Ectodermal cell (in vitro differentiated cells): Measurements from ENCODE around the gene CDK5RAP2.
"Not testable (repeated sequence)": the region's sequence is repeated elsewhere in the genome, so short reads cannot be mapped to it uniquely, and the experiment has no call there.

ENCODE experiments used
- H3K27ac ChIP-seq: 2 replicates; pipeline ENCODE4 v1.7.0; 2013; ENCODE audit warnings: mild to moderate bottlenecking, low read depth, low read length; ENCODE audit not compliant: insufficient read depth, poor library complexity, severe bottlenecking
- H3K27me3 ChIP-seq: 2 replicates; pipeline ENCODE4 v1.7.0; 2013; ENCODE audit warnings: mild to moderate bottlenecking, low read length; ENCODE audit not compliant: insufficient read depth, control insufficient read depth, poor library complexity, severe bottlenecking
- H3K36me3 ChIP-seq: one replicate; pipeline ENCODE4 v1.7.0; 2013; ENCODE audit warnings: low read length; ENCODE audit not compliant: control insufficient read depth, insufficient read depth
- H3K4me1 ChIP-seq: one replicate; pipeline ENCODE4 v1.7.0; 2013; ENCODE audit warnings: low read length; ENCODE audit not compliant: control insufficient read depth, insufficient read depth
- H3K4me3 ChIP-seq: 2 replicates; pipeline ENCODE4 v1.7.0; 2013; ENCODE audit warnings: low read depth, low read length, control low read depth; ENCODE audit not compliant: insufficient read depth
- H3K9me3 ChIP-seq: 2 replicates; pipeline ENCODE4 v1.7.0; 2013; ENCODE audit warnings: mild to moderate bottlenecking, low read length, moderate library complexity; ENCODE audit not compliant: control insufficient read depth
- WGBS, 2 experiments: methylation state at CpG; one replicate each; pipeline ENCODE4 v1.1.7; 2013; ENCODE audit warnings: missing lambda C conversion rate in 2 of 2; 5-methylcytosine and 5-hydroxymethylcytosine counted together

Gene CDK5RAP2

GRCh38 chr9:120532475-120532874, 47.5 kb downstream of the CDK5RAP2 start:
- no peaks in the 10 kb centered on the region for H3K27me3 ChIP-seq
- H3K4me1 ChIP-seq = peaks cover 7% of the 10 kb centered on the region
- 95% methylated on average over 6 of the region's 6 CpGs for WGBS, 2 experiments
- H3K27ac ChIP-seq = no peak overlapping the region
- no peaks in the 10 kb centered on the region for H3K9me3 ChIP-seq
- H3K36me3 ChIP-seq = peaks cover 32% of the 10 kb centered on the region
- H3K4me3 ChIP-seq = no peak overlapping the region

GRCh38 chr9:120531683-120532300, 48.2 kb downstream of the CDK5RAP2 start:
- H3K36me3 ChIP-seq = peaks cover 38% of the 10 kb centered on the region
- no peaks in the 10 kb centered on the region for H3K9me3 ChIP-seq
- WGBS, 2 experiments = 38% methylated on average over 1 of the region's 2 CpGs; no CpG with 5 or more reads in 1 of the 2 experiments
- H3K27me3 ChIP-seq = no peaks in the 10 kb centered on the region
- no peak overlapping the region for H3K27ac ChIP-seq
- H3K4me1 ChIP-seq = peaks cover 7% of the 10 kb centered on the region
- H3K4me3 ChIP-seq = no peak overlapping the region

- peaks cover 45% of the 10 kb centered on the region for H3K36me3 ChIP-seq
- H3K9me3 ChIP-seq, H3K4me3 ChIP-seq, H3K4me1 ChIP-seq, H3K27me3 ChIP-seq, H3K27ac ChIP-seq: not testable (repeated sequence)
- WGBS, 2 experiments = 88 to 96% methylated on average over 5 of the region's 6 CpGs
Observed at GRCh38 chr9:120530220-120530832, 49.6 kb downstream of the CDK5RAP2 start.

GRCh38 chr9:120528829-120529228, 51.1 kb downstream of the CDK5RAP2 start:
- H3K27me3 ChIP-seq = no peaks in the 10 kb centered on the region
- H3K4me1 ChIP-seq = peaks cover 7% of the 10 kb centered on the region
- 38 to 39% methylated on average over 7 of the region's 7 CpGs for WGBS, 2 experiments
- no peak overlapping the region for H3K4me3 ChIP-seq
- H3K27ac ChIP-seq = no peak overlapping the region
- no peaks in the 10 kb centered on the region for H3K9me3 ChIP-seq
- peaks cover 53% of the 10 kb centered on the region for H3K36me3 ChIP-seq

GRCh38 chr9:120528327-120528726, 51.6 kb downstream of the CDK5RAP2 start:
- Histone ChIP-seq H3K27ac (no peak overlapping the region), H3K36me3 (peaks cover 55% of the 10 kb centered on the region), H3K4me1 (peaks cover 7% of the 10 kb centered on the region)

GRCh38 chr9:120526534-120526933, 53.4 kb downstream of the CDK5RAP2 start:
- H3K4me3 ChIP-seq = no peak overlapping the region
- peaks cover 7% of the 10 kb centered on the region for H3K4me1 ChIP-seq
- H3K27ac ChIP-seq = no peak overlapping the region
- no peaks in the 10 kb centered on the region for H3K27me3 ChIP-seq
- no peaks in the 10 kb centered on the region for H3K9me3 ChIP-seq
- 91 to 95% methylated on average over 3 of the region's 3 CpGs for WGBS, 2 experiments
- H3K36me3 ChIP-seq = peaks cover 58% of the 10 kb centered on the region

More at GRCh38 chr9:120528327-120528726, 51.6 kb downstream of the CDK5RAP2 start:
- no peaks in the 10 kb centered on the region for H3K27me3 ChIP-seq
- no peak overlapping the region for H3K4me3 ChIP-seq
- 67 to 84% methylated on average over 1 of the region's 1 CpG for WGBS, 2 experiments
- H3K9me3 ChIP-seq = no peaks in the 10 kb centered on the region

- no peaks in the 10 kb centered on the region for H3K9me3 ChIP-seq
- peaks cover 7% of the 10 kb centered on the region for H3K4me1 ChIP-seq
- no peak overlapping the region for H3K27ac ChIP-seq
- no peak overlapping the region for H3K4me3 ChIP-seq
- peaks cover 56% of the 10 kb centered on the region for H3K36me3 ChIP-seq
- 91 to 92% methylated on average over 3 of the region's 3 CpGs for WGBS, 2 experiments
- H3K27me3 ChIP-seq = no peaks in the 10 kb centered on the region
Observed at GRCh38 chr9:120524863-120525262, 55.1 kb downstream of the CDK5RAP2 start.

GRCh38 chr9:120524038-120524437, 55.9 kb downstream of the CDK5RAP2 start:
- Histone ChIP-seq H3K4me3 (no peak overlapping the region), H3K36me3 (peaks cover 49% of the 10 kb centered on the region), H3K4me1 (peaks cover 2% of the 10 kb centered on the region), H3K27ac (no peak overlapping the region), H3K27me3 (no peaks in the 10 kb centered on the region), H3K9me3 (no peaks in the 10 kb centered on the region)
- 91 to 93% methylated on average over 3 of the region's 3 CpGs for WGBS, 2 experiments

GRCh38 chr9:120522558-120522957, 57.4 kb downstream of the CDK5RAP2 start:
- no peaks in the 10 kb centered on the region for H3K9me3 ChIP-seq
- H3K27ac ChIP-seq = no peak overlapping the region
- H3K27me3 ChIP-seq = no peaks in the 10 kb centered on the region
- H3K4me1 ChIP-seq = no peaks in the 10 kb centered on the region
- 93 to 100% methylated on average over 1 of the region's 1 CpG for WGBS, 2 experiments
- H3K4me3 ChIP-seq = no peak overlapping the region
- H3K36me3 ChIP-seq = peaks cover 47% of the 10 kb centered on the region

GRCh38 chr9:120522032-120522431, 57.9 kb downstream of the CDK5RAP2 start:
- no peaks in the 10 kb centered on the region for H3K4me1 ChIP-seq
- H3K9me3 ChIP-seq = no peaks in the 10 kb centered on the region
- no peaks in the 10 kb centered on the region for H3K27me3 ChIP-seq
- H3K36me3 ChIP-seq = peaks cover 44% of the 10 kb centered on the region
- H3K27ac ChIP-seq = no peak overlapping the region
- no peak overlapping the region for H3K4me3 ChIP-seq
